Chondrocyte (in vitro differentiated cells): ENCODE measurements around the gene ENC1. TPM values are rescaled to one million over a fixed set of nuclear protein-coding genes. Genes with fewer than 3 reads are reported as not detected.

ENCODE experiments used
- DNase-seq: peaks from one replicate; pipeline ENCODE4 v3.0.0; 2021; ENCODE audit warnings: mixed read lengths, low spot score
- H3K27ac Mint-ChIP-seq: one replicate; pipeline ENCODE4 v1.8.0; 2021; ENCODE audit warnings: mild to moderate bottlenecking, moderate library complexity, mixed read lengths; ENCODE audit not compliant: unreplicated experiment
- H3K27me3 Mint-ChIP-seq: 2 replicates; pipeline ENCODE4 v1.8.0; 2021; ENCODE audit warnings: low read depth, mixed read lengths
- H3K36me3 Mint-ChIP-seq: 2 replicates; pipeline ENCODE4 v1.8.0; 2021; ENCODE audit warnings: low read depth, mixed read lengths
- H3K4me1 Mint-ChIP-seq: 2 replicates; pipeline ENCODE4 v1.8.0; 2021; ENCODE audit warnings: low read depth, mild to moderate bottlenecking, mixed read lengths
- H3K4me3 Mint-ChIP-seq: one replicate; pipeline ENCODE4 v1.8.0; 2021; ENCODE audit warnings: mild to moderate bottlenecking, moderate library complexity, mixed read lengths; ENCODE audit not compliant: unreplicated experiment
- H3K9me3 Mint-ChIP-seq: 2 replicates; pipeline ENCODE4 v1.8.0; 2021; ENCODE audit warnings: low read depth, mixed read lengths
- total RNA-seq: library from RNA; stranded (reverse); gene quantifications from 3 replicates; pipeline ENCODE4 v1.2.1, GENCODE V29; 2021
- TF ChIP-seq, protein P1 (sequence below): fragments of 200-600 bp; sonication (generic); IDR thresholded peaks from 2 replicates; pipeline ENCODE4 v1.5.0; 2021; ENCODE audit warnings: antibody characterized with exemption, mild to moderate bottlenecking, moderate library complexity

The ENC1 gene
- total RNA-seq, 1 donor from 2014 or later, result 51.1 TPM

DNA sequence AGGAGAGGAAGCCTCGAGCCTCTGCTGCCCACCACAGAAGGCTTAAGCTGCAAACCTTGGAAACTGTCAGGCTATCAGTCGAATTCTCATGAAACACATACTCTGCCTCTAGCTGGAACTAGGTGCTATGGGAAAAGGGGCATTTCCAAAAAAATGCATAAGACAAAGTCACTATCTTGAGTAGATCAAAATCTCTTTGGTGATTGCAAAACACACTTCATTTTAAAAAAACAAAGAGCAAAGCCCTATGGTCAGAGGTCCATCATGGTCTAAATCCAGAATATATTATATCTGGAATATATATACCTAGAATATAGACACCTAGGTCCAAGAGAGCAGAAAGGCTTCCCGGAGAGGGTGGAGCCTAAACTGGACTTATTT, 59.8 kb downstream of the ENC1 start:
- H3K36me3 Mint-ChIP-seq, result no peaks in the 10 kb centered on the region
- H3K4me1 Mint-ChIP-seq, result peaks cover 15% of the 10 kb centered on the region
- H3K4me3 Mint-ChIP-seq, result no peak overlapping the region
- TF ChIP-seq, protein P1, sequence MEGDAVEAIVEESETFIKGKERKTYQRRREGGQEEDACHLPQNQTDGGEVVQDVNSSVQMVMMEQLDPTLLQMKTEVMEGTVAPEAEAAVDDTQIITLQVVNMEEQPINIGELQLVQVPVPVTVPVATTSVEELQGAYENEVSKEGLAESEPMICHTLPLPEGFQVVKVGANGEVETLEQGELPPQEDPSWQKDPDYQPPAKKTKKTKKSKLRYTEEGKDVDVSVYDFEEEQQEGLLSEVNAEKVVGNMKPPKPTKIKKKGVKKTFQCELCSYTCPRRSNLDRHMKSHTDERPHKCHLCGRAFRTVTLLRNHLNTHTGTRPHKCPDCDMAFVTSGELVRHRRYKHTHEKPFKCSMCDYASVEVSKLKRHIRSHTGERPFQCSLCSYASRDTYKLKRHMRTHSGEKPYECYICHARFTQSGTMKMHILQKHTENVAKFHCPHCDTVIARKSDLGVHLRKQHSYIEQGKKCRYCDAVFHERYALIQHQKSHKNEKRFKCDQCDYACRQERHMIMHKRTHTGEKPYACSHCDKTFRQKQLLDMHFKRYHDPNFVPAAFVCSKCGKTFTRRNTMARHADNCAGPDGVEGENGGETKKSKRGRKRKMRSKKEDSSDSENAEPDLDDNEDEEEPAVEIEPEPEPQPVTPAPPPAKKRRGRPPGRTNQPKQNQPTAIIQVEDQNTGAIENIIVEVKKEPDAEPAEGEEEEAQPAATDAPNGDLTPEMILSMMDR, result no peak
- H3K27me3 Mint-ChIP-seq, result no peaks in the 10 kb centered on the region
- H3K27ac Mint-ChIP-seq, result no peak overlapping the region
- no peaks in the 10 kb centered on the region for H3K9me3 Mint-ChIP-seq
- DNase-seq, result no peak

DNA sequence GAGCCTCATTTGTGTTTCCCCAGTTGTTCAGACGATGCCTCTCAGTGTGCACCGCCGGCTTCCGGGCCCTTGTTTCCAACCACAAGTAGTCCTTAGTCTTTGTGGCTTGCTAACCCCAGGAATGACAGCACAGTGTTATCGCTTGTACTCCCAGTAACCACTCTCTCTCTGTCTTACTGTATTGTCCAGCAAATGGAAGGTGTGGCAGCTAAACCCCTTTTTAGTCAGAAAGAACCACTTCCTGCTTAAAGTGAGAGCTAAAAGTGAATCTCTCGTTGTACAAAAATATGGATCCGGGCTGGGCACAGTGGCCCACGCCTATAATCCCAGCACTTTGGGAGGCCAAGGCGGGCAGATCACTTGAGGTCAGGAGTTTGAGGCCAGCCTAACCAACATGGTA, 61.3 kb downstream of the ENC1 start:
- Mint-ChIP-seq H3K27me3 (no peaks in the 10 kb centered on the region), H3K9me3 (no peaks in the 10 kb centered on the region), H3K4me1 (peaks cover 18% of the 10 kb centered on the region), H3K4me3 (no peak overlapping the region), H3K27ac (no peak overlapping the region), H3K36me3 (no peaks in the 10 kb centered on the region)
- DNase-seq, result no peak
- TF ChIP-seq, protein P1, result no peak

DNA sequence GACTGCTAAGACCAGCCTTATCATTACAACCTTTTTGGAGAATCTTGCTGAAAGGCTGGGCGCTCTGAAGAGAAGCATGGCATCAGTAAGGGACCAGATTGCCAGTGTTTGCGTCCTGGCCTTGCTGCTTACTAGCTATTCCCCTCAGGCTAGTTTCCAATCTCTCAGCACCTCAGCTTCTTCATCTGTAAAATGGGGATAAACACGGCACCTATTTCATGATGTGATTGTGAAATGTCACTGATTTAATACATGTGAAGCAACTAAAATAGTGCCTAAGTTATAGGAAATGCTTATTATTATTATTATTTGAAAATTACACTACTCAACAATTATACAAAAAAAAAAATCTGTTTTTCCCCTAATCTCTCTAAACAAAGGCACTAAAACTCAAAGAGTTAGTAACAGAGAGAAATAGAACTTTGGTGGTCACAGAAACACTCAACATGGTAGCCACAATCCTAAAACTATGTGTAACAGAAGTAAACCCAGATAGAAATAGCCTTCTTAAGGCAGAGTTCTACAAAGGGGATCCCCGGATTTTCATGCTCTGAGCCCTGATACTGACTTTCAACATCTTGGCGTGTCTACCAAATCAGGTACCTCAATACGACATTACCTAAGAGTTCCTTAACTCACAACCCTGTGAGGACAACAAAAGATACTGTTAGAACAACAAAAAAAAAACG, 62.0 kb downstream of the ENC1 start:
- H3K9me3 Mint-ChIP-seq, result no peaks in the 10 kb centered on the region
- no peaks in the 10 kb centered on the region for H3K27me3 Mint-ChIP-seq
- TF ChIP-seq, protein P1, result no peak
- H3K4me3 Mint-ChIP-seq, result no peak overlapping the region
- H3K4me1 Mint-ChIP-seq, result peaks cover 18% of the 10 kb centered on the region
- no peak overlapping the region for H3K27ac Mint-ChIP-seq
- DNase-seq, result no peak
- H3K36me3 Mint-ChIP-seq, result no peaks in the 10 kb centered on the region

Other genes with a start within 250 kb of the ENC1 start
- 125 to 153 TPM (median 126 TPM) in 3 replicates for gene HEXB, start 44.5 kb upstream of the ENC1 start, total RNA-seq
- 17.0 to 28.5 TPM (median 18.2 TPM) in 3 replicates for gene GFM2, start 126.4 kb upstream of the ENC1 start, total RNA-seq
- gene NSA2, start 126.5 kb upstream of the ENC1 start, total RNA-seq, result 37.8 to 52.1 TPM (median 45.5 TPM) in 3 replicates
- 5.9 to 8.8 TPM (median 7.9 TPM) in 3 replicates for gene FAM169A, start 225.7 kb upstream of the ENC1 start, total RNA-seq